H1 (cell line): ENCODE results near the gene SMTNL2. TPM values are rescaled to one million over a fixed set of nuclear protein-coding genes. Genes with fewer than 3 reads are reported as not detected.

Experiments used
- BRCA1 ChIP-seq: IDR thresholded peaks from 2 replicates; pipeline ENCODE4 v1.6.1; 2012; ENCODE audit warnings: low read depth, low read length, improper control_type of control experiment
- CEBPB ChIP-seq: IDR thresholded peaks from 2 replicates; pipeline ENCODE4 v1.6.1; 2012; ENCODE audit warnings: low read depth, low read length
- HDAC2 ChIP-seq, 2 experiments: fragments of 300-600 bp in 1 of 2; sonication (generic) in 1 of 2; IDR thresholded peaks; 2 replicates each; pipeline ENCODE4 v1.6.1; 2011 to 2012; ENCODE audit warnings: low read depth in 2 of 2, low read length in 2 of 2, mild to moderate bottlenecking in 2 of 2, moderate library complexity in 2 of 2, borderline replicate concordance in 1 of 2, inconsistent platforms in 1 of 2
- RAD21 ChIP-seq, 2 experiments: IDR thresholded peaks in 1 of 2; conservative IDR thresholded peaks in 1 of 2; 2 replicates each; pipeline ENCODE4 v1.6.1; 2011; ENCODE audit warnings: low read depth in 2 of 2, low read length in 2 of 2, improper control_type of control experiment in 1 of 2, inconsistent platforms in 1 of 2, mild to moderate bottlenecking in 1 of 2, moderate library complexity in 1 of 2
- TAF1 ChIP-seq: IDR thresholded peaks from 2 replicates; pipeline ENCODE4 v1.6.1; 2011; ENCODE audit warnings: mild to moderate bottlenecking, low read depth, low read length
- TBP ChIP-seq: IDR thresholded peaks from 2 replicates; pipeline ENCODE4 v1.6.1; 2011; ENCODE audit warnings: low read depth, low read length, improper control_type of control experiment
- polyA plus RNA-seq, 7 experiments: library from polyadenylated mRNA; depleted of rRNA in 3 of 7; stranded (reverse) in 5 of 7; unstranded in 2 of 7; fragments of >200 nt in 5 of 7; fragments of 200-250 nt in 2 of 7; gene quantifications; 1 replicate in 5 of 7; 2 replicates in 1 of 7; 4 replicates in 1 of 7; pipeline versions ENCODE4 v1.2.1 to v1.2.3, GENCODE V29; 2011 to 2013; ENCODE audit warnings: missing spikeins in 2 of 7, mixed read lengths in 2 of 7
- total RNA-seq: library from RNA; stranded (reverse); fragmentation: NEBNext Ultra II Directional; extraction: Animal tissue kit (Norgen Biotek cat#: 25700); gene quantifications from 2 replicates; pipeline ENCODE4 v1.2.1, GENCODE V29; 2021

The SMTNL2 gene
- total and polyA plus RNA-seq, 2 of the 8 experiments (the other 6 are each of a cell fraction or from before 2014, with no cell fraction given): 3.6 to 4.5 TPM

GRCh38 chr17:4541328-4542002, 42.9 kb upstream of the SMTNL2 start (continued):
- TF ChIP-seq RAD21 (IDR thresholded peaks at IDR 0.05 in 1 of 2, conservative IDR thresholded peaks at IDR 0.05 in 1 of 2; ENCODE audit: low read depth in 2 of 2, low read length in 2 of 2): peak; percentile 24 to 50; a peak in 3 of 4 replicates
- TF ChIP-seq TAF1: no peak
- TF ChIP-seq TBP: no peak
- TF ChIP-seq BRCA1: no peak
- TF ChIP-seq HDAC2 (IDR thresholded peaks at IDR 0.05; ENCODE audit: borderline replicate concordance in 1 of 2, low read depth in 2 of 2, low read length in 2 of 2): no peak
- TF ChIP-seq CEBPB: no peak
